HepG2 (cell line): ENCODE data around the gene ERC1. TPM values are rescaled to one million over a fixed set of nuclear protein-coding genes. Genes with fewer than 3 reads are reported as not detected.

Source experiments
- ATAC-seq: fragments of 200-7000 bp; cut with Tn5 transposase; 3 replicates; pipeline ENCODE4 v1.9.1; 2020; ENCODE audit warnings: mild to moderate bottlenecking, moderate library complexity
- BruUV-seq: library from RNA; stranded (reverse); fragments of 400-500 nt; replicated peaks from 2 replicates; lab custom pipeline; 2021; lab: Mats Ljungman, UMichigan
- CTCF ChIA-PET: fragments of 300-600 bp; formaldehyde crosslinking; extraction: SDS; loops from one replicate; lab custom pipeline; 2021; ENCODE audit warnings: low total read pairs, inconsistent platforms, low intra/inter-chr PET ratio; lab: Yijun Ruan, JAX
- POLR2A ChIA-PET: fragments of 350-600 bp; sonication (Branson Sonifier 250); formaldehyde crosslinking; loops from one replicate; lab custom pipeline; 2020; ENCODE audit warnings: antibody characterized with exemption, inconsistent platforms; lab: Yijun Ruan, JAX
- DNase-seq: peaks from one replicate; pipeline ENCODE4 v3.0.0-alpha.2; 2015; ENCODE audit warnings: low spot score
- FAIRE-seq: peaks from 3 replicates; lab custom pipeline; 2011; peaks lifted over from hg19 to GRCh38; lab: Jason Lieb, UNC
- H2AFZ ChIP-seq: one replicate; pipeline ENCODE4 v1.6.1; 2011; ENCODE audit warnings: low read length, inconsistent platforms
- H3K27ac ChIP-seq: fragments of 300-600 bp; 3 replicates; pipeline ENCODE4 v1.8.0; 2011; ENCODE audit warnings: mixed run types, mild to moderate bottlenecking, mixed read lengths, low read length, inconsistent platforms; ENCODE audit not compliant: insufficient read depth; ENCODE audit errors: extremely low read length
- H3K27me3 ChIP-seq, 2 experiments: fragments of 200-600 bp in 1 of 2; 2 replicates in 1 of 2; 3 replicates in 1 of 2; pipeline versions ENCODE4 v1.6.0 to v1.8.0; 2011; ENCODE audit warnings: low read length in 2 of 2, mild to moderate bottlenecking in 2 of 2, moderate library complexity in 2 of 2, inconsistent platforms in 1 of 2; ENCODE audit not compliant: insufficient read depth in 2 of 2, control insufficient read depth in 1 of 2
- H3K36me3 ChIP-seq, 2 experiments: fragments of 200-600 bp in 1 of 2; replicated peaks in 1 of 2; 2 replicates in 1 of 2; 3 replicates in 1 of 2; pipeline versions ENCODE4 v1.5.1 to v1.8.0; 2011; ENCODE audit warnings: low read length in 2 of 2, inconsistent platforms in 1 of 2; ENCODE audit not compliant: insufficient read depth in 2 of 2, control insufficient read depth in 1 of 2
- H3K4me1 ChIP-seq: 2 replicates; pipeline ENCODE4 v1.5.1; 2012; ENCODE audit warnings: low read length, inconsistent platforms; ENCODE audit not compliant: insufficient read depth
- H3K4me2 ChIP-seq: 2 replicates; pipeline ENCODE4 v1.6.0; 2011; ENCODE audit warnings: low read depth, low read length, inconsistent platforms
- H3K4me3 ChIP-seq, 3 experiments: fragments of 200-600 bp in 1 of 3; sonication (generic), shearing (Covaris generic) in 1 of 3; replicated peaks in 1 of 3; 2 replicates each; pipeline ENCODE4 v1.5.1; 2011 to 2016; ENCODE audit warnings: low read length in 3 of 3, inconsistent platforms in 2 of 3, low read depth in 2 of 3, mild to moderate bottlenecking in 2 of 3, control low read depth in 1 of 3, mixed read lengths in 1 of 3; ENCODE audit not compliant: insufficient read depth in 1 of 3
- H3K79me2 ChIP-seq: one replicate; pipeline ENCODE4 v1.6.1; 2011; ENCODE audit warnings: low read length, inconsistent platforms; ENCODE audit not compliant: insufficient read depth
- H3K9ac ChIP-seq: 2 replicates; pipeline ENCODE4 v1.6.0; 2011; ENCODE audit warnings: mild to moderate bottlenecking, low read depth, low read length, inconsistent platforms; ENCODE audit not compliant: insufficient read depth
- H3K9me3 ChIP-seq: 2 replicates; pipeline ENCODE4 v1.5.1; 2012; ENCODE audit warnings: mild to moderate bottlenecking, low read length
- H4K20me1 ChIP-seq: 2 replicates; pipeline ENCODE4 v1.6.0; 2011; ENCODE audit warnings: inconsistent platforms, mild to moderate bottlenecking, low read length, moderate library complexity; ENCODE audit not compliant: insufficient read depth
- DR1 ChIP-seq: sonication (generic); formaldehyde crosslinking; IDR thresholded peaks from 2 replicates; pipeline ENCODE4 v1.8.0; 2021; ENCODE audit warnings: mild to moderate bottlenecking, missing genetic modification reagents, inconsistent platforms
- ELK4 ChIP-seq: sonication (generic); formaldehyde crosslinking; IDR thresholded peaks from 2 replicates; pipeline ENCODE4 v1.9.0; 2021; ENCODE audit warnings: missing genetic modification reagents, borderline replicate concordance
- HDAC6 ChIP-seq: fragments of 200-600 bp; sonication (generic); IDR thresholded peaks from 2 replicates; pipeline ENCODE4 v1.7.0; 2017; ENCODE audit warnings: mild to moderate bottlenecking, antibody characterized with exemption, low read length, low read depth
- KDM2A ChIP-seq: sonication (generic); formaldehyde crosslinking; IDR thresholded peaks from 2 replicates; pipeline ENCODE4 v1.4.0; 2020; ENCODE audit warnings: low read depth, missing genetic modification reagents, borderline replicate concordance
- MLX ChIP-seq: IDR thresholded peaks from 2 replicates; pipeline ENCODE4 v1.6.1; 2016
- RAD51 ChIP-seq: fragments of 450-650 bp; IDR thresholded peaks from 2 replicates; pipeline ENCODE4 v1.6.1; 2016; ENCODE audit warnings: borderline replicate concordance
- SMAD9 ChIP-seq: sonication (generic); formaldehyde crosslinking; IDR thresholded peaks from 2 replicates; pipeline ENCODE4 v1.5.1; 2020; ENCODE audit warnings: mild to moderate bottlenecking, missing genetic modification reagents
- SRSF1 ChIP-seq: fragments of 200-400 bp; formaldehyde crosslinking; optimal IDR thresholded peaks from 2 replicates; pipeline ENCODE3; 2017; ENCODE audit warnings: mild to moderate bottlenecking, low read depth, low read length, moderate library complexity
- THAP11 ChIP-seq: IDR thresholded peaks from 2 replicates; pipeline ENCODE4 v1.6.1; 2016; ENCODE audit warnings: missing biosample characterization, missing genetic modification reagents
- ZBTB37 ChIP-seq: sonication (generic); formaldehyde crosslinking; IDR thresholded peaks from 2 replicates; pipeline ENCODE4 v1.4.0; 2020; ENCODE audit warnings: mild to moderate bottlenecking, missing genetic modification reagents
- ZNF275 ChIP-seq: sonication (generic); formaldehyde crosslinking; IDR thresholded peaks from 2 replicates; pipeline ENCODE4 v1.8.0; 2022; ENCODE audit warnings: missing genetic modification reagents, mild to moderate bottlenecking, inconsistent platforms, borderline replicate concordance
- ZNF383 ChIP-seq: sonication (generic); formaldehyde crosslinking; IDR thresholded peaks from 2 replicates; pipeline ENCODE4 v1.4.0; 2020; ENCODE audit warnings: missing genetic modification reagents, mild to moderate bottlenecking, borderline replicate concordance
- ZNF598 ChIP-seq: sonication (generic); formaldehyde crosslinking; IDR thresholded peaks from 2 replicates; pipeline ENCODE4 v1.5.1; 2020; ENCODE audit warnings: mild to moderate bottlenecking, missing genetic modification reagents, borderline replicate concordance
- ZNF772 ChIP-seq: sonication (generic); formaldehyde crosslinking; IDR thresholded peaks from 2 replicates; pipeline ENCODE4 v1.5.0; 2020; ENCODE audit warnings: mild to moderate bottlenecking, missing genetic modification reagents
- WGBS: methylation state at CpG from one replicate; pipeline ENCODE4 v1.1.6; 2017; ENCODE audit warnings: low lambda C conversion rate; 5-methylcytosine and 5-hydroxymethylcytosine counted together
- in situ Hi-C: cut with HindIII; loops from 2 replicates; pipeline ENCODE4 v1.10.0; 2017; ENCODE audit warnings: low pct_unique_long_range_greater_than_20kb; ENCODE audit not compliant: extremely low pct_ligation_motif_present
- intact Hi-C: fragments of 100-400 bp; cut with micrococcal nuclease; formaldehyde crosslinking; loops from one replicate; pipeline ENCODE4 v1.10.0; 2022; ENCODE audit not compliant: unreplicated experiment
- polyA plus RNA-seq, 8 experiments: library from polyadenylated mRNA; depleted of rRNA in 3 of 8; stranded (reverse) in 7 of 8; unstranded in 1 of 8; fragments of >200 nt; fragmentation: Illumina TruSeq in 4 of 8; extraction: Trizol in 4 of 8; gene quantifications; 2 replicates each; pipeline versions ENCODE4 v1.2.1 to v1.2.3, GENCODE V29; 2011 to 2016; ENCODE audit warnings: low read depth in 4 of 8, missing spikeins in 1 of 8, mixed read lengths in 1 of 8; ENCODE audit not compliant: insufficient read depth in 1 of 8
- total RNA-seq, 5 experiments: library from RNA; depleted of rRNA; stranded (reverse); fragments of >200 nt; fragmentation: Illumina TruSeq; extraction: Trizol; gene quantifications; 2 replicates each; pipeline ENCODE4 v1.2.3, GENCODE V29; 2016; ENCODE audit warnings: low read depth in 1 of 5
- TF ChIP-seq, protein P1 (sequence below): sonication (generic); formaldehyde crosslinking; conservative IDR thresholded peaks from 2 replicates; pipeline ENCODE4 v1.4.0; 2020; ENCODE audit warnings: missing genetic modification reagents

ERC1 gene
- total and polyA plus RNA-seq, 2 of the 13 experiments (the other 11 are each of a cell fraction or from before 2014, with no cell fraction given), result 6.1 to 12.4 TPM

DNA sequence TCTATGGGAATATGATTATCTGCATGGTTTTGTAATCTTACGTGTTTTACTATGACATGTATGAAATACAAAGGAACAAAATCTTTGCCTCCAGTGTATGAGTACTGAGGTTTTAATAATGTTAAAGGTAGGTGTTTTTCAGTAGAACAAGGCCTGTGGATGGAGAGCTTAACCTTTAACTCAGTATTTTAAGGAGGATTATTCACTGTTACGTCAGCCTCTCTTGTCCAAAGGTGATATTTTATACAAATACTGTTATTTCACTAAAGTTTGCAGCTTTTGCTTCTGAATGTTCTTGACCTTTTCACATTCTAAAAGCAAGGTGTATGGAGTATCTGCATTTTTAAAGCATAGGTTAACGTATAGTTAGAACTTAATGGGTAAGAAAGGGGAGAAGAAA lies 195.3 kb downstream of the ERC1 start:
- Histone ChIP-seq H3K36me3 (peaks cover 5 to 20% of the 10 kb centered on the region in 2 experiments; a peak in 3 of 5 replicates), H4K20me1 (no peaks in the 10 kb centered on the region), H3K79me2 (no peaks in the 10 kb centered on the region), H3K4me3 (no peak overlapping the region), H3K9ac (no peak overlapping the region), H3K27me3 (no peaks in the 10 kb centered on the region), H3K27ac (no peak overlapping the region), H3K4me2 (no peak overlapping the region), H3K9me3 (no peaks in the 10 kb centered on the region), H2AFZ (no peak overlapping the region), H3K4me1 (peaks cover 11% of the 10 kb centered on the region)
- 91% methylated on average over 3 of the region's 3 CpGs for WGBS
- FAIRE-seq, result no peak
- POLR2A ChIA-PET, result no interaction called here
- DNase-seq, result no peak
- intact Hi-C loops, result no loop called here
- in situ Hi-C loops, result no loop called here
- TF ChIP-seq SMAD9 (CRISPR knock-in tag) (no peak), ZNF275 (CRISPR knock-in tag) (no peak), KDM2A (no peak), ZNF772 (no peak), ZNF598 (CRISPR knock-in tag) (no peak), ZBTB37 (no peak), ELK4 (no peak), HDAC6 (no peak), THAP11 (CRISPR knock-in tag) (no peak), RAD51 (no peak), ZNF383 (CRISPR knock-in tag) (no peak), SRSF1 (no peak), DR1 (CRISPR knock-in tag) (no peak), MLX (CRISPR knock-in tag) (no peak)
- TF ChIP-seq, protein P1, sequence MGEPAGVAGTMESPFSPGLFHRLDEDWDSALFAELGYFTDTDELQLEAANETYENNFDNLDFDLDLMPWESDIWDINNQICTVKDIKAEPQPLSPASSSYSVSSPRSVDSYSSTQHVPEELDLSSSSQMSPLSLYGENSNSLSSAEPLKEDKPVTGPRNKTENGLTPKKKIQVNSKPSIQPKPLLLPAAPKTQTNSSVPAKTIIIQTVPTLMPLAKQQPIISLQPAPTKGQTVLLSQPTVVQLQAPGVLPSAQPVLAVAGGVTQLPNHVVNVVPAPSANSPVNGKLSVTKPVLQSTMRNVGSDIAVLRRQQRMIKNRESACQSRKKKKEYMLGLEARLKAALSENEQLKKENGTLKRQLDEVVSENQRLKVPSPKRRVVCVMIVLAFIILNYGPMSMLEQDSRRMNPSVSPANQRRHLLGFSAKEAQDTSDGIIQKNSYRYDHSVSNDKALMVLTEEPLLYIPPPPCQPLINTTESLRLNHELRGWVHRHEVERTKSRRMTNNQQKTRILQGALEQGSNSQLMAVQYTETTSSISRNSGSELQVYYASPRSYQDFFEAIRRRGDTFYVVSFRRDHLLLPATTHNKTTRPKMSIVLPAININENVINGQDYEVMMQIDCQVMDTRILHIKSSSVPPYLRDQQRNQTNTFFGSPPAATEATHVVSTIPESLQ (CRISPR knock-in tag), result no peak
- no peak for ATAC-seq
- CTCF ChIA-PET, result no interaction called here
- BruUV-seq, result no TSS peak
